WTC11 (cell line): ENCODE results near the gene TOE1. TPM values are rescaled to one million over a fixed set of nuclear protein-coding genes. Genes with fewer than 3 reads are reported as not detected.

ENCODE experiments used
- AFF4 ChIP-seq: sonication (generic); formaldehyde crosslinking; IDR thresholded peaks from 2 replicates; pipeline ENCODE4 v1.8.1; 2023; ENCODE audit warnings: mild to moderate bottlenecking, missing genetic modification reagents, borderline replicate concordance
- CBFB ChIP-seq: sonication (generic); formaldehyde crosslinking; IDR thresholded peaks from 2 replicates; pipeline ENCODE4 v1.8.1; 2022; ENCODE audit warnings: mild to moderate bottlenecking, low read depth, missing genetic modification reagents
- E2F1 ChIP-seq: sonication (generic); formaldehyde crosslinking; IDR thresholded peaks from 2 replicates; pipeline ENCODE4 v1.8.0; 2022; ENCODE audit warnings: mild to moderate bottlenecking, missing genetic modification reagents
- ELF4 ChIP-seq: sonication (generic); formaldehyde crosslinking; IDR thresholded peaks from 2 replicates; pipeline ENCODE4 v1.8.1; 2022; ENCODE audit warnings: low read depth, mild to moderate bottlenecking, moderate library complexity, missing genetic modification reagents
- EMX1 ChIP-seq: fragments of 250-450 bp; sonication (Bioruptor Pico); IDR thresholded peaks from 2 replicates; pipeline ENCODE4 v1.8.0; 2021; ENCODE audit warnings: mild to moderate bottlenecking
- ESRRA ChIP-seq: sonication (generic); formaldehyde crosslinking; IDR thresholded peaks from 2 replicates; pipeline ENCODE4 v1.8.1; 2022; ENCODE audit warnings: mild to moderate bottlenecking, missing genetic modification reagents, borderline replicate concordance
- FOXJ3 ChIP-seq: sonication (generic); formaldehyde crosslinking; IDR thresholded peaks from 2 replicates; pipeline ENCODE4 v1.9.0; 2021; ENCODE audit warnings: missing genetic modification reagents, mild to moderate bottlenecking, borderline replicate concordance
- FOXK1 ChIP-seq: sonication (generic); formaldehyde crosslinking; IDR thresholded peaks from 2 replicates; pipeline ENCODE4 v1.8.0; 2022; ENCODE audit warnings: mild to moderate bottlenecking, moderate library complexity, missing genetic modification reagents
- FOXP1 ChIP-seq: sonication (generic); formaldehyde crosslinking; IDR thresholded peaks from 2 replicates; pipeline ENCODE4 v1.8.0; 2022; ENCODE audit warnings: missing genetic modification reagents, mild to moderate bottlenecking, moderate library complexity, borderline replicate concordance
- HMGA2 ChIP-seq: fragments of 250-450 bp; sonication (Bioruptor Pico); IDR thresholded peaks from 2 replicates; pipeline ENCODE4 v1.4.0; 2021; ENCODE audit warnings: mild to moderate bottlenecking, moderate library complexity
- IRF1 ChIP-seq: sonication (generic); formaldehyde crosslinking; IDR thresholded peaks from 2 replicates; pipeline ENCODE4 v1.8.0; 2023; ENCODE audit warnings: missing genetic modification reagents
- JUN ChIP-seq: sonication (generic); formaldehyde crosslinking; IDR thresholded peaks from 2 replicates; pipeline ENCODE4 v1.8.0; 2023; ENCODE audit warnings: mild to moderate bottlenecking, missing genetic modification reagents
- KAT7 ChIP-seq: sonication (generic); formaldehyde crosslinking; IDR thresholded peaks from 2 replicates; pipeline ENCODE4 v1.8.1; 2023; ENCODE audit warnings: missing genetic modification reagents, mild to moderate bottlenecking, borderline replicate concordance
- MXD4 ChIP-seq: fragments of 250-450 bp; sonication (Bioruptor Pico); IDR thresholded peaks from 2 replicates; pipeline ENCODE4 v1.8.0; 2021; ENCODE audit warnings: mild to moderate bottlenecking, moderate library complexity, borderline replicate concordance
- PRRX2 ChIP-seq: fragments of 250-450 bp; sonication (Bioruptor Pico); IDR thresholded peaks from 2 replicates; pipeline ENCODE4 v1.8.0; 2021; ENCODE audit warnings: mild to moderate bottlenecking
- SOX15 ChIP-seq: fragments of 250-450 bp; sonication (Bioruptor Pico); IDR thresholded peaks from 2 replicates; pipeline ENCODE4 v1.9.0; 2021; ENCODE audit warnings: mild to moderate bottlenecking
- ZBTB21 ChIP-seq: sonication (generic); formaldehyde crosslinking; IDR thresholded peaks from 2 replicates; pipeline ENCODE4 v1.8.1; 2023; ENCODE audit warnings: mild to moderate bottlenecking, missing genetic modification reagents, borderline replicate concordance
- ZNF121 ChIP-seq: sonication (generic); formaldehyde crosslinking; IDR thresholded peaks from 2 replicates; pipeline ENCODE4 v1.8.0; 2023; ENCODE audit warnings: missing genetic modification reagents
- ZNF396 ChIP-seq: fragments of 250-450 bp; sonication (Bioruptor Pico); IDR thresholded peaks from 2 replicates; pipeline ENCODE4 v1.8.0; 2021; ENCODE audit warnings: mild to moderate bottlenecking, moderate library complexity, borderline replicate concordance
- ZNF416 ChIP-seq: fragments of 250-450 bp; sonication (Bioruptor Pico); IDR thresholded peaks from 2 replicates; pipeline ENCODE4 v1.9.0; 2021; ENCODE audit warnings: mild to moderate bottlenecking, inconsistent platforms
- ZNF423 ChIP-seq: fragments of 250-450 bp; sonication (Bioruptor Pico); IDR thresholded peaks from 2 replicates; pipeline ENCODE4 v2.1.2; 2022; ENCODE audit warnings: mild to moderate bottlenecking, moderate library complexity
- ZNF425 ChIP-seq: fragments of 250-450 bp; sonication (Bioruptor Pico); conservative IDR thresholded peaks from 2 replicates; pipeline ENCODE4 v1.9.0; 2021; ENCODE audit warnings: mild to moderate bottlenecking
- ZNF671 ChIP-seq: fragments of 250-450 bp; sonication (Bioruptor Pico); IDR thresholded peaks from 2 replicates; pipeline ENCODE4 v1.8.0; 2021; ENCODE audit warnings: mild to moderate bottlenecking
- total RNA-seq: library from RNA; stranded (reverse); gene quantifications from 3 replicates; pipeline ENCODE4 v1.2.3, GENCODE V29; 2021
- TF ChIP-seq, protein P1 (sequence below): sonication (generic); formaldehyde crosslinking; conservative IDR thresholded peaks from 2 replicates; pipeline ENCODE4 v1.8.1; 2022; ENCODE audit warnings: mild to moderate bottlenecking, missing genetic modification reagents
- TF ChIP-seq, protein P2 (sequence below): sonication (generic); formaldehyde crosslinking; IDR thresholded peaks from 2 replicates; pipeline ENCODE4 v1.8.1; 2022; ENCODE audit warnings: mild to moderate bottlenecking, moderate library complexity, missing genetic modification reagents
- TF ChIP-seq, protein P3 (sequence below): sonication (generic); formaldehyde crosslinking; IDR thresholded peaks from 2 replicates; pipeline ENCODE4 v1.8.1; 2022; ENCODE audit warnings: missing genetic modification reagents, borderline replicate concordance
- TF ChIP-seq, protein P4 (sequence below): fragments of 250-450 bp; sonication (Bioruptor Pico); IDR thresholded peaks from 2 replicates; pipeline ENCODE4 v1.9.0; 2021; ENCODE audit warnings: mild to moderate bottlenecking

TOE1 gene
- total RNA-seq, 1 experiment from 2014 or later, result 7.4 TPM

GRCh38 chr1:45326627-45327623, 13.0 kb upstream of the TOE1 start, which contains the start of gene HPDL (continued):
- no peak for TF ChIP-seq ZNF425 (CRISPR knock-in tag)
- TF ChIP-seq, protein P1, sequence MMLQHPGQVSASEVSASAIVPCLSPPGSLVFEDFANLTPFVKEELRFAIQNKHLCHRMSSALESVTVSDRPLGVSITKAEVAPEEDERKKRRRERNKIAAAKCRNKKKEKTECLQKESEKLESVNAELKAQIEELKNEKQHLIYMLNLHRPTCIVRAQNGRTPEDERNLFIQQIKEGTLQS, result no peak
- TF ChIP-seq FOXP1, result peak; percentile 35; the same call in 1 of the 2 replicates
- peak; percentile 13; the same call in 1 of the 2 replicates for TF ChIP-seq ESRRA (CRISPR knock-in tag)
- TF ChIP-seq, protein P2, sequence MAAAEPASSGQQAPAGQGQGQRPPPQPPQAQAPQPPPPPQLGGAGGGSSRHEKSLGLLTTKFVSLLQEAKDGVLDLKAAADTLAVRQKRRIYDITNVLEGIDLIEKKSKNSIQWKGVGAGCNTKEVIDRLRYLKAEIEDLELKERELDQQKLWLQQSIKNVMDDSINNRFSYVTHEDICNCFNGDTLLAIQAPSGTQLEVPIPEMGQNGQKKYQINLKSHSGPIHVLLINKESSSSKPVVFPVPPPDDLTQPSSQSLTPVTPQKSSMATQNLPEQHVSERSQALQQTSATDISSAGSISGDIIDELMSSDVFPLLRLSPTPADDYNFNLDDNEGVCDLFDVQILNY (CRISPR knock-in tag), result peak; percentile 81; the same call in 1 of the 2 replicates
- no peak for TF ChIP-seq HMGA2 (CRISPR knock-in tag)
- no peak for TF ChIP-seq MXD4 (CRISPR knock-in tag)
- TF ChIP-seq IRF1, result no peak; the same call in 1 of the 2 replicates
- no peak for TF ChIP-seq FOXJ3
- no peak for TF ChIP-seq ZNF423
- no peak for TF ChIP-seq KAT7 (CRISPR knock-in tag)
- no peak for TF ChIP-seq ZNF396 (CRISPR knock-in tag)
- TF ChIP-seq ZNF671 (CRISPR knock-in tag), result no peak
- peak; percentile 74; the same call in 1 of the 2 replicates for TF ChIP-seq CBFB (CRISPR knock-in tag)
- no peak for TF ChIP-seq AFF4 (CRISPR knock-in tag)
- no peak for TF ChIP-seq ZNF416 (CRISPR knock-in tag)
- TF ChIP-seq ZBTB21, result peak; percentile 51; the same call in 1 of the 2 replicates
- no peak for TF ChIP-seq SOX15
- TF ChIP-seq, protein P3, sequence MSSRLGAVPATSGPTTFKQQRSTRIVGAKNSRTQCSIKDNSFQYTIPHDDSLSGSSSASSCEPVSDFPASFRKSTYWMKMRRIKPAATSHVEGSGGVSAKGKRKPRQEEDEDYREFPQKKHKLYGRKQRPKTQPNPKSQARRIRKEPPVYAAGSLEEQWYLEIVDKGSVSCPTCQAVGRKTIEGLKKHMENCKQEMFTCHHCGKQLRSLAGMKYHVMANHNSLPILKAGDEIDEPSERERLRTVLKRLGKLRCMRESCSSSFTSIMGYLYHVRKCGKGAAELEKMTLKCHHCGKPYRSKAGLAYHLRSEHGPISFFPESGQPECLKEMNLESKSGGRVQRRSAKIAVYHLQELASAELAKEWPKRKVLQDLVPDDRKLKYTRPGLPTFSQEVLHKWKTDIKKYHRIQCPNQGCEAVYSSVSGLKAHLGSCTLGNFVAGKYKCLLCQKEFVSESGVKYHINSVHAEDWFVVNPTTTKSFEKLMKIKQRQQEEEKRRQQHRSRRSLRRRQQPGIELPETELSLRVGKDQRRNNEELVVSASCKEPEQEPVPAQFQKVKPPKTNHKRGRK, result no peak
- TF ChIP-seq E2F1 (CRISPR knock-in tag), result peak; percentile 34; the same call in 1 of the 2 replicates
- TF ChIP-seq PRRX2 (CRISPR knock-in tag), result no peak
- TF ChIP-seq, protein P4, sequence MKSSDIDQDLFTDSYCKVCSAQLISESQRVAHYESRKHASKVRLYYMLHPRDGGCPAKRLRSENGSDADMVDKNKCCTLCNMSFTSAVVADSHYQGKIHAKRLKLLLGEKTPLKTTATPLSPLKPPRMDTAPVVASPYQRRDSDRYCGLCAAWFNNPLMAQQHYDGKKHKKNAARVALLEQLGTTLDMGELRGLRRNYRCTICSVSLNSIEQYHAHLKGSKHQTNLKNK (CRISPR knock-in tag), result no peak
- peak; percentile 70; the same call in 1 of the 2 replicates for TF ChIP-seq JUN (CRISPR knock-in tag)
- 0 out of 2 replicates have a peak, but pooled peaks have one; percentile 12 for TF ChIP-seq EMX1 (CRISPR knock-in tag)
- no peak for TF ChIP-seq ELF4 (CRISPR knock-in tag)
- TF ChIP-seq FOXK1, result peak; percentile 37; the same call in 1 of the 2 replicates
- TF ChIP-seq ZNF121 (CRISPR knock-in tag), result no peak
